Neuron (in vitro differentiated cells): ENCODE results near the gene KCNIP4.

ENCODE experiments used
- H2AFZ ChIP-seq: one replicate; pipeline ENCODE4 v1.6.1; 2013; ENCODE audit warnings: low read depth, mild to moderate bottlenecking, inconsistent platforms, low read length, moderate library complexity
- H3K27me3 ChIP-seq: one replicate; pipeline ENCODE4 v1.6.1; 2013; ENCODE audit warnings: low read length; ENCODE audit not compliant: insufficient read depth
- H3K36me3 ChIP-seq: one replicate; pipeline ENCODE4 v1.6.1; 2013; ENCODE audit warnings: low read length; ENCODE audit not compliant: insufficient read depth
- H3K4me1 ChIP-seq: one replicate; pipeline ENCODE4 v1.6.1; 2013; ENCODE audit warnings: low read length; ENCODE audit not compliant: insufficient read depth
- H3K4me3 ChIP-seq: 2 replicates; pipeline ENCODE4 v1.5.1; 2013; ENCODE audit warnings: mild to moderate bottlenecking, low read length, moderate library complexity
- H3K9me3 ChIP-seq: one replicate; pipeline ENCODE4 v1.6.1; 2013; ENCODE audit warnings: low read length

KCNIP4 gene

GRCh38 chr4:21457086-21457840 lies 491.3 kb downstream of the KCNIP4 start:
- Histone ChIP-seq H3K4me3 (no peak overlapping the region), H2AFZ (no peak overlapping the region), H3K27me3 (no peaks in the 10 kb centered on the region), H3K36me3 (no peaks in the 10 kb centered on the region), H3K4me1 (no peaks in the 10 kb centered on the region), H3K9me3 (no peaks in the 10 kb centered on the region)

- H3K9me3 ChIP-seq = no peaks in the 10 kb centered on the region
- no peaks in the 10 kb centered on the region for H3K27me3 ChIP-seq
- no peak overlapping the region for H3K4me3 ChIP-seq
- H2AFZ ChIP-seq = no peak overlapping the region
- H3K4me1 ChIP-seq = no peaks in the 10 kb centered on the region
- no peaks in the 10 kb centered on the region for H3K36me3 ChIP-seq
Measured at GRCh38 chr4:21454831-21455230, 493.7 kb downstream of the KCNIP4 start.

GRCh38 chr4:21454201-21454600 lies 494.4 kb downstream of the KCNIP4 start:
- Histone ChIP-seq H3K4me3 (no peak overlapping the region), H3K9me3 (no peaks in the 10 kb centered on the region), H3K4me1 (no peaks in the 10 kb centered on the region), H2AFZ (no peak overlapping the region), H3K36me3 (no peaks in the 10 kb centered on the region), H3K27me3 (no peaks in the 10 kb centered on the region)

- H3K9me3 ChIP-seq = no peaks in the 10 kb centered on the region
- H3K4me3 ChIP-seq = no peak overlapping the region
- H3K27me3 ChIP-seq = no peaks in the 10 kb centered on the region
- H3K4me1 ChIP-seq = no peaks in the 10 kb centered on the region
- no peaks in the 10 kb centered on the region for H3K36me3 ChIP-seq
- no peak overlapping the region for H2AFZ ChIP-seq
Measured at GRCh38 chr4:21452931-21453330, 495.6 kb downstream of the KCNIP4 start.

GRCh38 chr4:21451032-21451431 lies 497.5 kb downstream of the KCNIP4 start:
- H2AFZ ChIP-seq = no peak overlapping the region
- no peaks in the 10 kb centered on the region for H3K9me3 ChIP-seq
- H3K4me1 ChIP-seq = no peaks in the 10 kb centered on the region
- H3K4me3 ChIP-seq = no peak overlapping the region
- no peaks in the 10 kb centered on the region for H3K36me3 ChIP-seq
- H3K27me3 ChIP-seq = no peaks in the 10 kb centered on the region

GRCh38 chr4:21450331-21450730 lies 498.2 kb downstream of the KCNIP4 start:
- no peak overlapping the region for H3K4me3 ChIP-seq
- no peaks in the 10 kb centered on the region for H3K9me3 ChIP-seq
- no peak overlapping the region for H2AFZ ChIP-seq
- no peaks in the 10 kb centered on the region for H3K36me3 ChIP-seq
- H3K4me1 ChIP-seq = no peaks in the 10 kb centered on the region
- no peaks in the 10 kb centered on the region for H3K27me3 ChIP-seq

GRCh38 chr4:21447301-21448054 lies 501.1 kb downstream of the KCNIP4 start:
- no peaks in the 10 kb centered on the region for H3K27me3 ChIP-seq
- H3K4me1 ChIP-seq = no peaks in the 10 kb centered on the region
- H3K36me3 ChIP-seq = no peaks in the 10 kb centered on the region
- no peak overlapping the region for H3K4me3 ChIP-seq
- H3K9me3 ChIP-seq = no peaks in the 10 kb centered on the region
- H2AFZ ChIP-seq = no peak overlapping the region

- no peaks in the 10 kb centered on the region for H3K4me1 ChIP-seq
Measured at GRCh38 chr4:21420166-21420565, 528.4 kb downstream of the KCNIP4 start.

GRCh38 chr4:21415728-21416127 lies 532.8 kb downstream of the KCNIP4 start:
- Histone ChIP-seq H3K4me1 (no peaks in the 10 kb centered on the region), H3K4me3 (no peak overlapping the region), H3K36me3 (no peaks in the 10 kb centered on the region), H3K9me3 (no peaks in the 10 kb centered on the region), H3K27me3 (no peaks in the 10 kb centered on the region), H2AFZ (no peak overlapping the region)

More at GRCh38 chr4:21420166-21420565, 528.4 kb downstream of the KCNIP4 start:
- no peak overlapping the region for H2AFZ ChIP-seq
- no peaks in the 10 kb centered on the region for H3K9me3 ChIP-seq
- no peaks in the 10 kb centered on the region for H3K27me3 ChIP-seq
- no peaks in the 10 kb centered on the region for H3K36me3 ChIP-seq
- H3K4me3 ChIP-seq = no peak overlapping the region

GRCh38 chr4:21413807-21414370 lies 534.7 kb downstream of the KCNIP4 start:
- Histone ChIP-seq H2AFZ (no peak overlapping the region), H3K27me3 (no peaks in the 10 kb centered on the region), H3K9me3 (no peaks in the 10 kb centered on the region), H3K36me3 (no peaks in the 10 kb centered on the region), H3K4me3 (no peak overlapping the region), H3K4me1 (no peaks in the 10 kb centered on the region)

- no peak overlapping the region for H2AFZ ChIP-seq
- H3K27me3 ChIP-seq = no peaks in the 10 kb centered on the region
- no peaks in the 10 kb centered on the region for H3K36me3 ChIP-seq
Measured at GRCh38 chr4:21411086-21411485, 537.5 kb downstream of the KCNIP4 start.

GRCh38 chr4:21410372-21410771 lies 538.2 kb downstream of the KCNIP4 start:
- Histone ChIP-seq H3K4me1 (no peaks in the 10 kb centered on the region), H3K4me3 (no peak overlapping the region), H3K36me3 (no peaks in the 10 kb centered on the region), H2AFZ (no peak overlapping the region), H3K27me3 (no peaks in the 10 kb centered on the region), H3K9me3 (no peaks in the 10 kb centered on the region)

More at GRCh38 chr4:21411086-21411485, 537.5 kb downstream of the KCNIP4 start:
- H3K4me1 ChIP-seq = no peaks in the 10 kb centered on the region
- no peak overlapping the region for H3K4me3 ChIP-seq
- no peaks in the 10 kb centered on the region for H3K9me3 ChIP-seq

GRCh38 chr4:21387683-21388082 lies 560.9 kb downstream of the KCNIP4 start:
- no peak overlapping the region for H3K4me3 ChIP-seq
- no peaks in the 10 kb centered on the region for H3K36me3 ChIP-seq
- peaks cover 4% of the 10 kb centered on the region for H3K9me3 ChIP-seq
- H3K27me3 ChIP-seq = no peaks in the 10 kb centered on the region
- H2AFZ ChIP-seq = no peak overlapping the region
- H3K4me1 ChIP-seq = no peaks in the 10 kb centered on the region
